SK-N-SH treated with all-trans-retinoic acid at 6 μM for 48 hours (cell line): ENCODE results near the gene KRT82.

Experiments
- ATAC-seq: fragments of 200-7000 bp; cut with Tn5 transposase; 3 replicates; pipeline ENCODE4 v1.9.1; 2020; ENCODE audit warnings: mild to moderate bottlenecking, moderate library complexity
- ARNTL ChIP-seq: fragments of 450-650 bp; formaldehyde crosslinking; IDR thresholded peaks from 2 replicates; pipeline ENCODE4 v1.5.0; 2020; ENCODE audit warnings: low read depth, mild to moderate bottlenecking, moderate library complexity, borderline replicate concordance
- CSDC2 ChIP-seq: fragments of 250-450 bp; sonication (Bioruptor Pico); IDR thresholded peaks from 2 replicates; pipeline ENCODE4 v1.5.0; 2020; ENCODE audit warnings: mild to moderate bottlenecking, moderate library complexity
- ESRRG ChIP-seq: fragments of 250-450 bp; sonication (Bioruptor Pico); IDR thresholded peaks from 2 replicates; pipeline ENCODE4 v1.6.1; 2021; ENCODE audit warnings: mild to moderate bottlenecking
- GLIS3 ChIP-seq: fragments of 250-450 bp; sonication (Bioruptor Pico); IDR thresholded peaks from 2 replicates; pipeline ENCODE4 v1.5.0; 2020; ENCODE audit warnings: mild to moderate bottlenecking, moderate library complexity
- ISL1 ChIP-seq: fragments of 250-450 bp; sonication (Bioruptor Pico); IDR thresholded peaks from 2 replicates; pipeline ENCODE4 v2.1.2; 2022; ENCODE audit warnings: mild to moderate bottlenecking, moderate library complexity
- PATZ1 ChIP-seq: fragments of 250-450 bp; sonication (Bioruptor Pico); IDR thresholded peaks from 2 replicates; pipeline ENCODE4 v1.8.0; 2020; ENCODE audit warnings: mild to moderate bottlenecking, moderate library complexity, borderline replicate concordance
- RARB ChIP-seq: fragments of 250-450 bp; sonication (Bioruptor Pico); IDR thresholded peaks from 2 replicates; pipeline ENCODE4 v1.8.0; 2021; ENCODE audit warnings: mild to moderate bottlenecking, moderate library complexity
- SNAI2 ChIP-seq: fragments of 250-450 bp; sonication (Bioruptor Pico); IDR thresholded peaks from 2 replicates; pipeline ENCODE4 v1.5.0; 2020; ENCODE audit warnings: mild to moderate bottlenecking, moderate library complexity
- TOX ChIP-seq: fragments of 250-450 bp; sonication (Bioruptor Pico); IDR thresholded peaks from 2 replicates; pipeline ENCODE4 v1.8.0; 2021; ENCODE audit warnings: mild to moderate bottlenecking, moderate library complexity, borderline replicate concordance
- TSHZ2 ChIP-seq: fragments of 250-450 bp; sonication (Bioruptor Pico); IDR thresholded peaks from 2 replicates; pipeline ENCODE4 v1.5.0; 2020; ENCODE audit warnings: mild to moderate bottlenecking, moderate library complexity
- ZFP3 ChIP-seq: fragments of 250-450 bp; sonication (Bioruptor Pico); IDR thresholded peaks from 2 replicates; pipeline ENCODE4 v1.5.0; 2020; ENCODE audit warnings: mild to moderate bottlenecking, moderate library complexity
- ZFP30 ChIP-seq: fragments of 450-650 bp; formaldehyde crosslinking; IDR thresholded peaks from 2 replicates; pipeline ENCODE4 v1.5.0; 2022; ENCODE audit warnings: mild to moderate bottlenecking, moderate library complexity
- ZNF8 ChIP-seq: fragments of 450-650 bp; formaldehyde crosslinking; IDR thresholded peaks from 2 replicates; pipeline ENCODE4 v1.5.0; 2020; ENCODE audit warnings: mild to moderate bottlenecking, moderate library complexity

Gene KRT82

GRCh38 chr12:52344111-52344510, 62.0 kb downstream of the KRT82 start:
- TF ChIP-seq PATZ1 (CRISPR knock-in tag) = no peak
- no peak for TF ChIP-seq ISL1 (CRISPR knock-in tag)
- no peak for TF ChIP-seq TOX (CRISPR knock-in tag)
- TF ChIP-seq ZFP30 (CRISPR knock-in tag) = no peak
- TF ChIP-seq CSDC2 (CRISPR knock-in tag) = no peak
- no peak for TF ChIP-seq ZFP3
- no peak for TF ChIP-seq RARB (CRISPR knock-in tag)
- no peak for TF ChIP-seq ESRRG
- TF ChIP-seq SNAI2 (CRISPR knock-in tag) = no peak
- no peak for TF ChIP-seq ZNF8 (CRISPR knock-in tag)
- no peak for TF ChIP-seq TSHZ2 (CRISPR knock-in tag)
- no peak for TF ChIP-seq GLIS3 (CRISPR knock-in tag)
- TF ChIP-seq ARNTL (CRISPR knock-in tag) = no peak
- TF ChIP-seq, all 23 proteins: peak for 0
- ATAC-seq = no peak
